Germinal center (tissue), 1 donor: Measurements from ENCODE around the gene NUSAP1.
"Not testable (repeated sequence)": the region's sequence is repeated elsewhere in the genome, so short reads cannot be mapped to it uniquely, and the experiment has no call there.

ENCODE experiments used
- DNase-seq: peaks from one replicate; pipeline ENCODE4 v3.0.0; 2012; ENCODE audit warnings: mixed read lengths, low spot score

The NUSAP1 gene

DNA sequence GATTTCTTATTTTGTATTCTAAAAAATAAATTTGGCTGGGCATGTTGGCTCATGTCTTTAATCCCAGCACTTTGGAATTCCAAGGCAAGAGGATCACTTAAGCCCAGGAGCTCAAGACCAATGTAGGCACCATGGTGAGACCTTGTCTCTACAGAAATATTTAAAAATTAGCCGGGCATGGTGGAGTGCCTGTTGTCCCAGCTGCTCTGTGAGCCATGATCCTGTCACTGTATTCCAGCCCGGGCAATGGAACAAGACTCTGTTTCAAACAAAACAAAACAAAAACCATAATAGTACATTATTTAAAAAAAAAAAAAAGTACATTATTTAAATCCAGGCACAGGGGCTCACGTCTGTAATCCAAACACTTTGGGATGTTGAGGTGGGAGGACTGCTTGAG, 78.8 kb downstream of the NUSAP1 start:
- no peak for DNase-seq

DNA sequence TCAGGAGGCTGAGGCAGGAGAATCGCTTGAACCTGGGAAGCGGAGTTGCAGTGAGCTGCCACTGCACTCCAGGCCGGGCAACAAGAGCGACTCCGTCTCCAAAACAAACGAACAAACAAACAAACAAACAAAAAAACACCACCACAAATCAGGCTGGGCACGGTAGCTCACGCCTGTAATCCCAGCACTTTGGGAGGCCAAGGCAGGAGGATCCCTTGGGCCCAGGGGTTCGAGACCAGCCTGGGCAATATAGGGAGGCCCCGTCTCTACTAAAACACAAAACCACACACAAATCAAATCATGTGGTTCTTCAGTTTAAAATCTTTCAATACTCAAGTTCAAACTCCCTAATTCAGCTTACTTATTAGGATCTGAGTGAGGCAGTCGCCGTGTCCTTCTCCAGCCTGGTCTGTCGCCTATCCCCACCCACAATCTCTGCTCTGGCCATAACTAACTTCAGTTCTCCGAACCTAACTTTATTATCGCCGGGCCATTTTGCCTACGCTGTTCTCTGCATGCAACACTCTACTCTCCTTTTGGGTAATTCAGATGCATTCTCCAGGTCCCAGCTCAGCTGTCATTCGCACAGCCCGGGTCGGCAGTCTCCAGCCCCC, 83.6 kb downstream of the NUSAP1 start:
- no peak for DNase-seq

DNA sequence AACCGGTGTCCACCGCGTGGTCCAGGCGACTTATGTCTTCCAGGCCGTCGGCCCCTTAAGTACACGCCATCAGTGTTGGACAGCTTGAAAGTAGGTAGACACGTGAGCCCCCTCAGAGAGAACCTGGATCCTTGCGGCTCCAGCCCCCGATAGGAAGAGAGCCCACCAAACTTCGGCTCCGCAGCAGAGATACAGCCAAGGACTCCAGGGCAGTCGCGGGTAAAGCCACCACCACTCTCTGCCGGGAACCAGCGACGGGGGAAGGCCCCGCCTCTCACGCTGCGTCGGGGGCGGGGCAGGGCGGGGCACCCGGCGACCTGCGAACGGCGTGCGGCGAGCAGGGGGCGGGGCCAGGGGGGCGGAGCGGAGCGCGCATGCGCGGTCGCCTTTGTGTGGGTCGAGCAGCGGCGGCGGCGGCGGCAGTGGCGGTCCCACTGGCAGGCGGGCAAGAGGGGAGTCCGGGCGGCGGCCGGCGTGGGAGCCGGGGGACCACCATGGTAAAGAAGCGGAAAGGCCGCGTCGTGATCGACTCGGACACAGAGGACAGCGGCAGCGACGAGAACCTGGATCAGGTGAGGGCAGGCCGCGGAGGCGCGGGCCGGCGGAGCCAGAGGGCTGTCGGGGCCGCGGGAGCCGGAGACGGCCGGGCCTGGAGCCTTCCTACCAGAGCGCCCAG, 84.2 kb downstream of the NUSAP1 start, which contains the start of gene RTF1:
TSS of gene RTF1 (plus strand) at position 354 of the 676 bp plus-strand sequence. CDS start at position 375, 21 bp downstream.
- peak; percentile 98 for DNase-seq

DNA sequence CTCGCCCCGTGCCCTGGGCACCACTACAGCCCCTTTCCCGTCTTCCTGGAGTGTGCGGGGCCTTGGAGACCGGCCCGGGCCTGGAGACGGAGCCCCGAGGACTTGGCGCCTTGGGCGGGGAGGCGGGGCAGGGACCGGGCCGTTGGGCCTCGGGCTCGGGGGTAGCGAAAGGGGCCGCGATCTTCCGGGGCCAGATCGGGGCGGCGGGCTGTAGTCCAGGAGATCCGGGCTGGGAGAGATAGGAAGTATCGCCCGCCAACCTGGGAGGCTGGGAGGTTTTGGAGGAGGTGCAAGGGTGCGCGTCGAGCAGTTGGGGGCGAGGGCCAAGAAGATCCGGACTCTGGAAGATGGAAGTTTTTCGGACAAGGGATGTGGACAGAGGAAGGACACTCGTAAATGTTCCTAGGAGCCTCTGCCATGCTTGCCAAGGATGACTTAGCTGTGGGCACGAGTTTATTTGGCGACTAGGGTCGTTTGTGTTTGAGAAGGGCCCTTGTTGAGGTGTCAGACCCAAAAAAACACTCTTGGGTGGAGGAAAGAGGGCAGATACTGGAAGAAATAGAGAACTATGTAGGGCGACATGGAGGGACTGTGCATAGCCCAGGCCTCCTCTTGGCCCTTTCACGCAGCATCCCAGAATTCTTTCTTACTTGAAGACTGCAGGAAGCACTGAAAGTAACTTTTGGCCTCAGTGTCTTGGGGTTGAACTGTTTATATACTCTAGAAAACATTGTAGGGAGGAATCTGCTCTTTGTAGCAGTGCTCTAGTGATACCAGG, 84.9 kb downstream of the NUSAP1 start:
- DNase-seq, result peak; percentile 18

DNA sequence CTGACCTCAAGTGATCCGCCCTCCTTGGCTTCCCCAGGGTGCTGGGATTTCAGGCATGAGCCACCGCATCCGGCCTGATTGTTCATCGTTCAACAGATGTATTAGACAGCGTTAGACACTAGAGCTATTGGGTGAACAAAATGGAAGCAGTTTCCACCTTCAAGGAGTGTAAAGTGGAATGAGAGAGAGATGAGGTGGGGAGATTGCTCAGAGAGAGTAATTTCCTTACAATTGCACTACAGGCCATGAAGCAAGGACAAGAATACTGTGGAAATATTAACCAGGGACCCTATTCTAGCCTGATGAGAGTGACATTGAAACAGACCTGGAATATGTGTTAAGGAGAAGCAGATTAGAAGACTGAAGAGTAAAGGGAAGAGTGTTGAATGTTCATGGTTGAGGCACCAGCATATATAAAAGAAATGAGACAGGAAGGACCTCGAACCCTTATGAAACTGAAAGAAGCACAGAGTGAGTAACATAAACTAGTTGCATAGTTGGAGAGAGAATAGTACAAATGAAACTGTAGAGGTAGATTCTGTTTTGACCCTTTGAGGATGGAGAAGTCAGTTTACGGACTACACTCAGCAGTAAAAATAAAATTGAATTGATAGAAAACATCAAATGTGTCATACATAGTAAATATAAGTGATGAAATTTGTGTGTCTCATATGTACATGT, 91.4 kb downstream of the NUSAP1 start:
- DNase-seq, result no peak

DNA sequence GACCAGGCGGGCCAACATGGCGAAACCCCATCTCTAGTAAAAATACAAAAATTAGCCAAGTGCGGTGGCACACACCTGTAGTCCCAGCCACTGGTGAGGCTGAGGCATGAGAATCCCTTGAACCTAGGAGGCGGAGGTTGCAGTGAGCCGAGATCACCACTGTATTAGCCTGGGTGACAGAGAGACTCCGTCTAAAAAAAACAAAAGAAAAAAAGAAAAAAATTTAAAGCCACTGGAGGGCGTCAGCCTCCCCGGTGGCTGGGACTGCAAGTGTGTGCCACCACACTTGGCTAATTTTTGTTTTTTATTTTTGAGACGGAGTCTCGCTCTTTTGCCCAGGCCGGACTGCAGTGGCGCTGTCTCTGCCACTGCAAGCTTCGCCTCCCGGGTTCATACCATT, 92.1 kb downstream of the NUSAP1 start:
- no peak for DNase-seq

DNA sequence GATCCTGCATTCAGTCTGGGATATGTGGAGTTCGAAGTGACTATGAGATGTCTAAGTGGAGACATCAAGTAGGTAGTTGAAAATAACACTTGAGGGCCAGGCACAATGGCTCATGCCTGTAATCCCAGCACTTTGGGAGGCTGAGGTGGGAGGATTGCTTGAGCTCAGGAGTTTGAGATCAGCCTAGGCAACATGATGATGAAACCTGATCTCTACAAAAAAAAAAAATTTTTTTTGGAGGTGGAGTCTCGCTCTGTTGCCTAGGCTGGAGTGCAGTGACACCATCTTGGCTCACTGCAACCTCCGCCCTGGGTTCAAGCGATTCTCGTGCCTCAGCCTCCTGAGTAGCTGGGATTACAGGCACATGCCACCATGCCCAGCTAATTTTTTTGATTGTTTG, 93.2 kb downstream of the NUSAP1 start:
- not testable (repeated sequence) for DNase-seq

DNA sequence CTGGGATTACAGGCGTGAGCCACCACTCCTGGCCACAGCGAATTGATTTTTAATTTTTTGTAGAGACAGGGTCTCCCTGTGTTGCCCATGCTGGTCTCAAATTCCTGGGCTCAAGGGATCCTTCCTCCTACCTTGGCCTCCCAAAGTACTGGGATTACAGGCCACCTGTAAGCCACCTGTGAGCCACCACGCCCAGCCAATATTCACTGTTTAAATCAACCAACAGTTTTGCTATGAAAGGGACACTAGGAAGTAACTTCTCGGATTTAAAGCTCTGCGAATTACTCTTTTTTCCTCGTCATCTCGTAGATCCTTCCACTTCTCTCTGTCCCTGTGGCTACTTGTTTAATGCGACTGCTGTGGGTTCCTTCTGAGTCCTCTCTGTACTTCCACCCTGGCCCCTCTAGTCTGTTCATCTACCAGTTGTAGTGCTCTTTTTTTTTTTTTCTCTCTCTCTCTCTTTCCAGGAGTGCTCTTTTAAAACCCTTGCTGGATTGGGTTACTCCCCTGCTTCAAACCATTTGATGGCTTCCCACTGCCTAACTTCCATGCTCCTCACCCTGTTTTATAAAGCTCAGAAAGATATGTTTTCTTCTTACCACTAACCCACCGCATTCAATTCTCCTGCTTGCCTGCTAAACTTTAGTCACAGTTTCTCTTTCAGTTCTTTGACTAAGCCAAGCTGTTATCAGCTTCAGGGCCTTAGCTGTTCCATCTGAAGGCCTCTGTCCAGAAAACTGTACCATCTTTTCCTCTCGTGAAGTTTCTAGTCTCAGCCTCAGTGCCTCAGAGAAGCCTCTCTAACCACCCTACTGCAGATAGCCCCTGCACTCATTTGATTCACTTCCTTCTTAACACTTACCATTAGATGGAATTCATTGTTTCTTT, 96.6 kb downstream of the NUSAP1 start:
- DNase-seq, result no peak
